Measurements from ENCODE around the gene GCN1.

DNA sequence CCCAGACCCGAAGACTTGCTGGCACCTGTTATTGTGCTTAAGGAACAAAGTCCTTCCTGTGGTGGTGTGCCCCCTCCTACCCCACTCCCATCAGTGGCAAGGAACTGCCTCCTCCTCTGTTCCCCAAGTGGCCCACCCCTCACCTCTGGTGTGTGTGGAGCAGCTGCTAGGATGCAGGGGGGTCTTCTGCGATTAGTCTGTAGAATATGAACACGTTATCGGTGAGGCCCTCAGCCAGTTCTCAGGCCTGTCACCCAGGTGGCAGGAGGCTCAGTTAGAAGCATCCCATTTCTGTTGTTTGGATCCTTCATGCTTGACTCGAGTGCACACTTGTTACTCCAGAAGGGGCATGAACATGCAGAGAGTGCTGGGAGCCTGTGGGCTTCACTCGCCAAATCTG lies 117.3 kb downstream of the GCN1 start:
- no peak for TF ChIP-seq POLR2A (IDR thresholded peaks at IDR 0.05; ENCODE audit: extremely low read depth, insufficient read length)
- TF ChIP-seq, protein P1, sequence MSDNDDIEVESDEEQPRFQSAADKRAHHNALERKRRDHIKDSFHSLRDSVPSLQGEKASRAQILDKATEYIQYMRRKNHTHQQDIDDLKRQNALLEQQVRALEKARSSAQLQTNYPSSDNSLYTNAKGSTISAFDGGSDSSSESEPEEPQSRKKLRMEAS (IDR thresholded peaks at IDR 0.05; ENCODE audit: low read depth, low read length) = no peak
- TF ChIP-seq, protein P2, sequence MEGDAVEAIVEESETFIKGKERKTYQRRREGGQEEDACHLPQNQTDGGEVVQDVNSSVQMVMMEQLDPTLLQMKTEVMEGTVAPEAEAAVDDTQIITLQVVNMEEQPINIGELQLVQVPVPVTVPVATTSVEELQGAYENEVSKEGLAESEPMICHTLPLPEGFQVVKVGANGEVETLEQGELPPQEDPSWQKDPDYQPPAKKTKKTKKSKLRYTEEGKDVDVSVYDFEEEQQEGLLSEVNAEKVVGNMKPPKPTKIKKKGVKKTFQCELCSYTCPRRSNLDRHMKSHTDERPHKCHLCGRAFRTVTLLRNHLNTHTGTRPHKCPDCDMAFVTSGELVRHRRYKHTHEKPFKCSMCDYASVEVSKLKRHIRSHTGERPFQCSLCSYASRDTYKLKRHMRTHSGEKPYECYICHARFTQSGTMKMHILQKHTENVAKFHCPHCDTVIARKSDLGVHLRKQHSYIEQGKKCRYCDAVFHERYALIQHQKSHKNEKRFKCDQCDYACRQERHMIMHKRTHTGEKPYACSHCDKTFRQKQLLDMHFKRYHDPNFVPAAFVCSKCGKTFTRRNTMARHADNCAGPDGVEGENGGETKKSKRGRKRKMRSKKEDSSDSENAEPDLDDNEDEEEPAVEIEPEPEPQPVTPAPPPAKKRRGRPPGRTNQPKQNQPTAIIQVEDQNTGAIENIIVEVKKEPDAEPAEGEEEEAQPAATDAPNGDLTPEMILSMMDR (IDR thresholded peaks at IDR 0.05; ENCODE audit: low read depth, low read length) = no peak

All from NB4 (cell line).